OCI-LY7 (cell line): ENCODE results near the gene MRTFB.

Experiments
- EZH2phosphoT487 ChIP-seq: fragments of 200-600 bp; sonication (generic); IDR thresholded peaks from 2 replicates; pipeline ENCODE4 v1.6.1; 2018; ENCODE audit warnings: low read depth, borderline replicate concordance, mild to moderate bottlenecking, mixed run types, antibody characterized with exemption, low read length, moderate library complexity, mixed read lengths
- TF ChIP-seq, protein P1 (sequence below): fragments of 200-600 bp; sonication (generic); conservative IDR thresholded peaks from 2 replicates; pipeline ENCODE4 v1.5.1; 2014; ENCODE audit warnings: mild to moderate bottlenecking, antibody characterized with exemption, low read length, moderate library complexity, mixed read lengths

GRCh38 chr16:14296663-14297062, 225.5 kb downstream of the MRTFB start:
- TF ChIP-seq EZH2phosphoT487: no peak
- TF ChIP-seq, protein P1, sequence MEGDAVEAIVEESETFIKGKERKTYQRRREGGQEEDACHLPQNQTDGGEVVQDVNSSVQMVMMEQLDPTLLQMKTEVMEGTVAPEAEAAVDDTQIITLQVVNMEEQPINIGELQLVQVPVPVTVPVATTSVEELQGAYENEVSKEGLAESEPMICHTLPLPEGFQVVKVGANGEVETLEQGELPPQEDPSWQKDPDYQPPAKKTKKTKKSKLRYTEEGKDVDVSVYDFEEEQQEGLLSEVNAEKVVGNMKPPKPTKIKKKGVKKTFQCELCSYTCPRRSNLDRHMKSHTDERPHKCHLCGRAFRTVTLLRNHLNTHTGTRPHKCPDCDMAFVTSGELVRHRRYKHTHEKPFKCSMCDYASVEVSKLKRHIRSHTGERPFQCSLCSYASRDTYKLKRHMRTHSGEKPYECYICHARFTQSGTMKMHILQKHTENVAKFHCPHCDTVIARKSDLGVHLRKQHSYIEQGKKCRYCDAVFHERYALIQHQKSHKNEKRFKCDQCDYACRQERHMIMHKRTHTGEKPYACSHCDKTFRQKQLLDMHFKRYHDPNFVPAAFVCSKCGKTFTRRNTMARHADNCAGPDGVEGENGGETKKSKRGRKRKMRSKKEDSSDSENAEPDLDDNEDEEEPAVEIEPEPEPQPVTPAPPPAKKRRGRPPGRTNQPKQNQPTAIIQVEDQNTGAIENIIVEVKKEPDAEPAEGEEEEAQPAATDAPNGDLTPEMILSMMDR: no peak
